Body of pancreas (tissue), 4 donors: Measurements from ENCODE around the gene ASGR2. TPM values are rescaled to one million over a fixed set of nuclear protein-coding genes. Genes with fewer than 3 reads are reported as not detected.
"Not testable (repeated sequence)": the region's sequence is repeated elsewhere in the genome, so short reads cannot be mapped to it uniquely, and the experiment has no call there.

Experiments
- ATAC-seq: fragments of 150-250 bp; one replicate; pipeline ENCODE4 v1.9.1; 2016
- DNase-seq, 4 donors: peaks; one replicate each; pipeline ENCODE4 v3.0.0-alpha.2; 2019
- H3K27ac ChIP-seq, 4 donors: fragments of 200-600 bp; sonication (generic); 1 replicate in 3 of 4; 2 replicates in 1 of 4; pipeline versions ENCODE4 v1.5.1 to v1.6.1; 2016 to 2019; ENCODE audit warnings: mild to moderate bottlenecking in 1 of 4, mixed read lengths in 1 of 4, moderate library complexity in 1 of 4
- H3K27me3 ChIP-seq, 2 donors: fragments of 200-600 bp; sonication (generic); one replicate each; pipeline ENCODE4 v1.6.0; 2016; ENCODE audit warnings: mild to moderate bottlenecking in 1 of 2
- H3K36me3 ChIP-seq, 2 donors: fragments of 200-600 bp; sonication (generic); replicated peaks in 1 of 2; 2 replicates each; pipeline ENCODE4 v1.5.1; 2016; ENCODE audit warnings: low read depth in 2 of 2; ENCODE audit not compliant: insufficient read depth in 1 of 2
- H3K4me1 ChIP-seq: fragments of 200-600 bp; sonication (generic); one replicate; pipeline ENCODE4 v1.6.0; 2016
- H3K4me3 ChIP-seq, 2 donors: fragments of 200-600 bp; sonication (generic); 1 replicate in 1 of 2; 2 replicates in 1 of 2; pipeline ENCODE4 v1.5.1; 2016 to 2019
- H3K9me3 ChIP-seq, 3 donors: fragments of 200-600 bp; sonication (generic); 1 replicate in 2 of 3; 2 replicates in 1 of 3; pipeline ENCODE4 v1.5.1; 2016
- POLR2A ChIP-seq, 3 donors: fragments of 450-650 bp; IDR thresholded peaks; one replicate each; pipeline ENCODE4 v1.6.1; 2016; ENCODE audit warnings: antibody characterized with exemption in 3 of 3, mild to moderate bottlenecking in 2 of 3
- WGBS, 2 donors: methylation state at CpG; one replicate each; pipeline ENCODE4 v1.1.5; 2017; 5-methylcytosine and 5-hydroxymethylcytosine counted together
- intact Hi-C: fragments of 100-400 bp; cut with DNase I; formaldehyde crosslinking; loops from one replicate; pipeline ENCODE4 v1.15.1; 2023
- total RNA-seq, 2 donors: library from RNA; depleted of rRNA; stranded (reverse); fragments of >200 nt; gene quantifications; one replicate each; pipeline ENCODE4 v1.1.0, GENCODE V29; 2016
- TF ChIP-seq, protein P1 (sequence below), 7 experiments: fragments of 450-650 bp in 4 of 7; fragments of 200-600 bp in 3 of 7; sonication (generic) in 3 of 7; IDR thresholded peaks; one replicate each; pipeline ENCODE4 v1.5.1; 2016 to 2019; ENCODE audit warnings: antibody characterized with exemption in 7 of 7

The ASGR2 gene
- total RNA-seq, 2 donors from 2014 or later, result not detected

DNA sequence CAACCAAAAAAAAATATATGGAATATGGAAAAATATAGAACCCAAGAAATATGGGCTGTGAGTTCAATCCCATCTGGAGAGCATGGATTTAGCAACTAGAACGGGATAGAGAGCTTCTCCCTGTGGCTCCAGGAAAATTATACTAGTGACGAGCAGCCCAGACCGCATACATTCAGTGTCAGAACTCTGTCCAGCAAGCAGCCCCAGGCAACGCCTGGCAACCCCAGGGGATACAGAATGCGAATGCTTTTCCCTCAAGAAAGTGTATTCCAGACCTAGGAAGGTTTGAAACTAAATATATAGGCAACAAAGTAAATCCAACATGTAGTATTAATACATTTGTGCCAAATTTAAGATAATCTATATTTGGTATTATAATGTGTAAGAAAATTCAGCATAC lies 13.5 kb upstream of the ASGR2 start:
- H3K4me3 ChIP-seq, result no peak overlapping the region
- intact Hi-C loops, result no loop called here
- DNase-seq (no peak), ATAC-seq (no peak)
- TF ChIP-seq, protein P1, sequence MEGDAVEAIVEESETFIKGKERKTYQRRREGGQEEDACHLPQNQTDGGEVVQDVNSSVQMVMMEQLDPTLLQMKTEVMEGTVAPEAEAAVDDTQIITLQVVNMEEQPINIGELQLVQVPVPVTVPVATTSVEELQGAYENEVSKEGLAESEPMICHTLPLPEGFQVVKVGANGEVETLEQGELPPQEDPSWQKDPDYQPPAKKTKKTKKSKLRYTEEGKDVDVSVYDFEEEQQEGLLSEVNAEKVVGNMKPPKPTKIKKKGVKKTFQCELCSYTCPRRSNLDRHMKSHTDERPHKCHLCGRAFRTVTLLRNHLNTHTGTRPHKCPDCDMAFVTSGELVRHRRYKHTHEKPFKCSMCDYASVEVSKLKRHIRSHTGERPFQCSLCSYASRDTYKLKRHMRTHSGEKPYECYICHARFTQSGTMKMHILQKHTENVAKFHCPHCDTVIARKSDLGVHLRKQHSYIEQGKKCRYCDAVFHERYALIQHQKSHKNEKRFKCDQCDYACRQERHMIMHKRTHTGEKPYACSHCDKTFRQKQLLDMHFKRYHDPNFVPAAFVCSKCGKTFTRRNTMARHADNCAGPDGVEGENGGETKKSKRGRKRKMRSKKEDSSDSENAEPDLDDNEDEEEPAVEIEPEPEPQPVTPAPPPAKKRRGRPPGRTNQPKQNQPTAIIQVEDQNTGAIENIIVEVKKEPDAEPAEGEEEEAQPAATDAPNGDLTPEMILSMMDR (IDR thresholded peaks at IDR 0.05), result no peak
- TF ChIP-seq POLR2A (IDR thresholded peaks at IDR 0.05), result no peak
- no peaks in the 10 kb centered on the region for H3K4me1 ChIP-seq
- no peak overlapping the region for H3K27ac ChIP-seq
- no peaks in the 10 kb centered on the region for H3K9me3 ChIP-seq
- WGBS, 2 donors, result 48 to 63% methylated on average over 5 of the region's 5 CpGs
- H3K36me3 ChIP-seq, result no peaks in the 10 kb centered on the region
- no peaks in the 10 kb centered on the region for H3K27me3 ChIP-seq

DNA sequence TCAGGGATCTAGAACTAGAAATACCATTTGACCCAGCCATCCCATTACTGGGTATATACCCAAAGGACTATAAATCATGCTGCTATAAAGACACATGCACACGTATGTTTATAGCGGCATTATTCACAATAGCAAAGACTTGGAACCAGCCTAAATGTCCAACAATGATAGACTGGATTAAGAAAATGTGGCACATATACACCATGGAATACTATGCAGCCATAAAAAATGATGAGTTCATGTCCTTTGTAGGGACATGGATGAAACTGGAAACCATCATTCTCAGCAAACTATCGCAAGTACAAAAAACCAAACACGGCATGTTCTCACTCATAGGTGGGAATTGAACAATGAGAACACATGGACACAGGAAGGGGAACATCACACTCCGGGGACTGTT lies 12.9 kb upstream of the ASGR2 start:
- H3K4me1 ChIP-seq, ATAC-seq, H3K4me3 ChIP-seq, intact Hi-C loops, H3K9me3 ChIP-seq, H3K36me3 ChIP-seq, H3K27ac ChIP-seq, H3K27me3 ChIP-seq, DNase-seq: not testable (repeated sequence)
- 88 to 100% methylated on average over 2 to 5 of the region's 5 CpGs for WGBS, 2 donors

DNA sequence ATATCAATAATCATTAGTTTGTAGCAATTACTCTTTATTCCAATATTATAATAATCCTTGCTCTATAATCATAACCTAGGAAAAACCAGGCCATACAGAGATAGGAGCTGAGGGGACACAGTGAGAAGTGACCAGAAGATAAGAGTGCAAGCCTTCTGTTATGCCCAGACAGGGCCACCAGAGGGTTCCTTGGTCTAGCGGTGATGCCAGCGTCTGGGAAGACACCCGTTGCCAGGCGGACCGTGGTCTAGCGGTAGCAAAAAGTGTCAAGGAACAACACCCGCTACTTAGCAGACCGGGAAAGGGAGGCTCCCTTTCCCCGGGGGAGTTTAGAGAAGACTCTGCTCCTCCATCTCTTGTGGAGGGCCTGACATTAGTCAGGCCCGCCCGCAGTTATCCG lies 11.8 kb upstream of the ASGR2 start:
- WGBS, 2 donors, result 80 to 84% methylated on average over 9 to 12 of the region's 12 CpGs
- intact Hi-C loops, H3K27me3 ChIP-seq, H3K4me1 ChIP-seq, H3K27ac ChIP-seq, H3K9me3 ChIP-seq, H3K36me3 ChIP-seq, H3K4me3 ChIP-seq, ATAC-seq, DNase-seq: not testable (repeated sequence)

DNA sequence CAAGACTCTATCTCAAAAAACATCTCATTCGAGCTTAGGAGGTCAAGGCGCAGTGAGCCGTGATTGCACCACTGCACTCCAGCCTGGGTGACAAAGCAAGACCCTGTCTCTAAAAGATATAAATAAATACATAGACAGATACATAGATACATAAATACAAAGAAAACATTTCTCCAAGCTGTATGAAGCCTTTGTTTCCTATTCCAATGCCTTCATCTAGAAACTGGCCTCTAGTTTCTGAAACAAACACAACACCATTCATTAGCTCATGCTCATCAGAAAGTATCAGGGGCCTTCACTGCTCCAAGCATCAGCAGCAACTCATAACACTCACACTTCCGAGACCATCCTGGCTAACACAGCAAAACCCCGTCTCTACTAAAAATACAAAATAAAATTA lies 10.3 kb upstream of the ASGR2 start:
- ATAC-seq (no peak), DNase-seq (no peak)
- intact Hi-C loops, result no loop called here
- Histone ChIP-seq H3K4me3 (no peak overlapping the region), H3K27me3 (peaks cover 0 to 4% of the 10 kb centered on the region in 2 donors), H3K4me1 (no peaks in the 10 kb centered on the region), H3K9me3 (no peaks in the 10 kb centered on the region), H3K27ac (no peak overlapping the region), H3K36me3 (no peaks in the 10 kb centered on the region)
- TF ChIP-seq POLR2A (IDR thresholded peaks at IDR 0.05), result no peak
- TF ChIP-seq, protein P1 (IDR thresholded peaks at IDR 0.05), result no peak
- 78 to 84% methylated on average over 5 of the region's 5 CpGs for WGBS, 2 donors

DNA sequence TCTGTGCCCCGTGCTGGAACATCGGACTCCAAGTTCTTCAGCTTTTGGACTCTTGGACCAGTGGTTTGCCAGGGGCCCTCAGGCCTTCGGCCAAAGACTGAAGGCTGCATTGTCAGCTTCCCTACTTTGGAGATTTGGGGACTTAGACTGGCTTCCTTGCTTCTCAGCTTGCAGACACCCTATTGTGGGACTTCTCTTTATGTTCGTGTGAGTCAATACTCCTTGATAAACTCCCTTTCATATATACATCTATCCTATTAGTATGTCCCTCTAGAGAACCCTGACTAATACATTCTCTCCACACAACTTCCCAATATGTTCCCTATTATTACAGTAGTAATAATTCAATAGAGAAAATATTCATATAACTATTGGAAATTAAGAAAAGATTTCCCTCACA lies 9.2 kb upstream of the ASGR2 start:
- Histone ChIP-seq H3K4me1 (no peaks in the 10 kb centered on the region), H3K27me3 (peaks cover 0 to 4% of the 10 kb centered on the region in 2 donors), H3K9me3 (no peaks in the 10 kb centered on the region), H3K36me3 (no peaks in the 10 kb centered on the region), H3K4me3 (no peak overlapping the region), H3K27ac (no peak overlapping the region)
- no peak for TF ChIP-seq POLR2A (IDR thresholded peaks at IDR 0.05)
- TF ChIP-seq, protein P1 (IDR thresholded peaks at IDR 0.05), result no peak
- 75 to 84% methylated on average over 3 to 4 of the region's 4 CpGs for WGBS, 2 donors
- no peak for ATAC-seq
- no peak for DNase-seq
- intact Hi-C loops, result no loop called here

DNA sequence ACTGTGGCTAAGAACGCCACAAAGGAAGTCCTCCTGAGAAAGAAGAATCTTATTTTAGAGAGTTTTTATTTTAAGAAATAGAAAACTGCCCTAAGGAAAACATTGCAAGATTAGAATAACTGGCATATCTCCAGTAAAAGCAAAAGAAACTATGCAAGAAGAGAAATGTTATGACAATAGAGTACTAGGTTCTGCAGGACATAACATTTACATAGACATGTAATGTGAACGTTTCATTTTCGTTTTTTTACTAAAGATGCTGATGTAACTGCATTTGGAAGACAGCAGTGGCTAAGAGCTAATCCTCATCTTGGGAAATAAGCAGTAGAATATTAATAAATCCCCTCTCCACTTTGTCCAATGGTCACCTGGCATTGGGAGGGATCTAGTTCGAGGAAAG lies 7.8 kb upstream of the ASGR2 start:
- peaks cover 0 to 4% of the 10 kb centered on the region in 2 donors for H3K27me3 ChIP-seq

DNA sequence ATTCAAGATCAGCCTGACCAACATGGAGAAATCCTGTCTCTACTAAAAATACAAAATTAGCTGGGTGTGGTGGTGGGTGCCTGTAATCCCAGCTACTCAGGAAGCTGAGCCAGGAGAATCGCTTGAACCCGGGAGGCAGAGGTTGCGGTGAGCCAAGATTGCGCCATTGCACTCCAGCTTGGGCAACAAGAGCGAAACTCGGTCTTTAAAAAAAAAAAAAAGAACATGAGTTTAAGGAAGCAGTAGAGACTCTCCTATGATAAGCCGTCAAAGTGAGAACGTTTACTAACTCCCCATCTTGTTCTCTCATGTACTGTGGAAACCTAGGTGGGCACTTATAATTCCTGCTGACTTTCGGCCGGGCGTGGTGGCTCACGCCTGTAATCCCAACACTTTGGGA lies 6.0 kb upstream of the ASGR2 start:
- H3K36me3 ChIP-seq, ATAC-seq, H3K27me3 ChIP-seq, H3K4me1 ChIP-seq, H3K9me3 ChIP-seq, intact Hi-C loops, H3K4me3 ChIP-seq: not testable (repeated sequence)
- DNase-seq, result peak in 1 of 4 donors; percentile 35
- H3K27ac ChIP-seq, result peak overlapping the region in 1 of 4 donors; percentile 65
- 68 to 78% methylated on average over 12 of the region's 12 CpGs for WGBS, 2 donors

More for the DNA sequence above, 7.8 kb upstream of the ASGR2 start:
- DNase-seq (no peak), ATAC-seq (no peak)
- H3K4me3 ChIP-seq, result no peak overlapping the region
- intact Hi-C loops, result no loop called here
- 27% methylated on average over 4 of the region's 4 CpGs for WGBS, 2 donors
- no peaks in the 10 kb centered on the region for H3K9me3 ChIP-seq
- TF ChIP-seq POLR2A (IDR thresholded peaks at IDR 0.05), result no peak
- TF ChIP-seq, protein P1 (IDR thresholded peaks at IDR 0.05), result no peak
- no peaks in the 10 kb centered on the region for H3K36me3 ChIP-seq
- no peak overlapping the region for H3K27ac ChIP-seq
- no peaks in the 10 kb centered on the region for H3K4me1 ChIP-seq
